Neural progenitor cell (in vitro differentiated cells): ENCODE results near the gene ZNF214. TPM values are rescaled to one million over a fixed set of nuclear protein-coding genes. Genes with fewer than 3 reads are reported as not detected.

Experiments used
- DNase-seq: peaks from one replicate; pipeline ENCODE4 v3.0.0-alpha.2; 2016; ENCODE audit warnings: low spot score
- H2AFZ ChIP-seq: fragments of 200-600 bp; sonication (generic); replicated peaks from 2 replicates; pipeline ENCODE4 v1.6.1; 2016; ENCODE audit warnings: antibody characterized with exemption
- H3F3A ChIP-seq: fragments of 200-600 bp; sonication (generic); 2 replicates; pipeline ENCODE4 v1.6.1; 2016; ENCODE audit warnings: antibody characterized with exemption, low read depth
- H3K27ac ChIP-seq: fragments of 200-600 bp; sonication (generic); 2 replicates; pipeline ENCODE4 v1.5.1; 2016; ENCODE audit warnings: mild to moderate bottlenecking
- H3K27me3 ChIP-seq: fragments of 200-600 bp; sonication (generic); 2 replicates; pipeline ENCODE4 v1.6.1; 2016; ENCODE audit warnings: mild to moderate bottlenecking, moderate library complexity
- H3K36me3 ChIP-seq: fragments of 200-600 bp; sonication (generic); 2 replicates; pipeline ENCODE4 v1.5.1; 2016
- H3K4me1 ChIP-seq: fragments of 200-600 bp; sonication (generic); 2 replicates; pipeline ENCODE4 v1.6.1; 2016; ENCODE audit warnings: mixed run types
- H3K4me2 ChIP-seq: fragments of 200-600 bp; sonication (generic); 2 replicates; pipeline ENCODE4 v1.6.1; 2016
- H3K4me3 ChIP-seq: fragments of 200-600 bp; sonication (generic); 2 replicates; pipeline ENCODE4 v1.5.1; 2016
- H3K79me2 ChIP-seq: fragments of 200-600 bp; sonication (generic); 2 replicates; pipeline ENCODE4 v1.6.1; 2016; ENCODE audit warnings: low read depth
- H3K9ac ChIP-seq: fragments of 200-600 bp; sonication (generic); 2 replicates; pipeline ENCODE4 v1.6.1; 2016
- H3K9me3 ChIP-seq: fragments of 200-600 bp; sonication (generic); 2 replicates; pipeline ENCODE4 v1.5.1; 2016; ENCODE audit warnings: low read depth
- H4K20me1 ChIP-seq: fragments of 200-600 bp; sonication (generic); 2 replicates; pipeline ENCODE4 v1.6.1; 2016; ENCODE audit warnings: low read depth
- H3K27ac Mint-ChIP-seq: 3 replicates; pipeline ENCODE4 v1.8.0; 2021; ENCODE audit warnings: mixed read lengths
- H3K27me3 Mint-ChIP-seq: 2 replicates; pipeline ENCODE4 v1.8.0; 2022; ENCODE audit warnings: low read depth, mild to moderate bottlenecking, inconsistent platforms, moderate library complexity, mixed read lengths; ENCODE audit not compliant: insufficient read depth
- H3K36me3 Mint-ChIP-seq: 3 replicates; pipeline ENCODE4 v1.8.0; 2021; ENCODE audit warnings: mixed read lengths
- H3K4me1 Mint-ChIP-seq: 3 replicates; pipeline ENCODE4 v1.8.0; 2021; ENCODE audit warnings: mixed read lengths
- H3K4me3 Mint-ChIP-seq: 3 replicates; pipeline ENCODE4 v1.8.0; 2021; ENCODE audit warnings: mild to moderate bottlenecking, moderate library complexity, mixed read lengths
- H3K9me3 Mint-ChIP-seq: 3 replicates; pipeline ENCODE4 v1.8.0; 2020; ENCODE audit warnings: mixed read lengths
- EZH2 ChIP-seq: fragments of 200-600 bp; sonication (generic); IDR thresholded peaks from 2 replicates; pipeline ENCODE4 v1.6.1; 2017; ENCODE audit warnings: antibody characterized with exemption, mild to moderate bottlenecking, moderate library complexity
- EZH2phosphoT487 ChIP-seq: fragments of 200-600 bp; sonication (generic); IDR thresholded peaks from 2 replicates; pipeline ENCODE4 v1.6.1; 2017; ENCODE audit warnings: antibody characterized with exemption
- total RNA-seq: library from RNA; depleted of rRNA; stranded (reverse); fragments of >200 nt; gene quantifications from 2 replicates; pipeline ENCODE4 v1.2.3, GENCODE V29; 2015; ENCODE audit warnings: low replicate concordance
- TF ChIP-seq, protein P1 (sequence below): fragments of 200-600 bp; sonication (generic); IDR thresholded peaks from 2 replicates; pipeline ENCODE4 v1.5.1; 2017; ENCODE audit warnings: antibody characterized with exemption, mild to moderate bottlenecking

ZNF214 gene
- total RNA-seq, 1 donor from 2014 or later: 19.6 TPM

DNA sequence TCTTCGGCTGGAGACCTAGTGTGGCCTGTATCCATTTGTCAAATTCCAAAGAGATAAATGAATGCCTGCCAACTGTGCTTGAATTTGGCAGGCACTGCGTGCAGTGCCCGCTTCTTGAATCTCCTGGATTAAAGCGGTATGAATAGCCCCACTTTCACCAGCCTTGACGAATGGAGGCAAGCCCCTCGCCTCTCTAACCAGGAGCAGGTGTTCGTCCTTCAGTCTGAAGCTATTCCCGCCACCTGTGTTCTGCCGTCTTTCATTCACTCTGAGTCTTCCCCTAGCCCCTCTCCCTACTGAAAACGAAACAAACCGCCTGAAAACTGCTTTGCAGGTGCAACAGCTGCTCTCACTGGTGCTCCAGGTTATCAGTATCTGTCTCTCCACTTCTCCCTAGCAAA lies 11.3 kb upstream of the ZNF214 start:
- no peaks in the 10 kb centered on the region for H3K79me2 ChIP-seq
- no peak for DNase-seq
- H3K4me3 ChIP-seq: no peak overlapping the region
- no peaks in the 10 kb centered on the region for H3K4me1 ChIP-seq
- Mint-ChIP-seq H3K27ac (no peak overlapping the region), H3K27me3 (peaks cover 3% of the 10 kb centered on the region), H3K4me3 (no peak overlapping the region), H3K9me3 (no peaks in the 10 kb centered on the region), H3K4me1 (no peaks in the 10 kb centered on the region), H3K36me3 (no peaks in the 10 kb centered on the region)
- no peaks in the 10 kb centered on the region for H3K36me3 ChIP-seq
- no peaks in the 10 kb centered on the region for H3K27me3 ChIP-seq
- H3K4me2 ChIP-seq: no peak overlapping the region
- no peaks in the 10 kb centered on the region for H4K20me1 ChIP-seq
- H3K9ac ChIP-seq: no peak overlapping the region
- no peaks in the 10 kb centered on the region for H3K9me3 ChIP-seq
- no peak for TF ChIP-seq EZH2phosphoT487
- TF ChIP-seq, protein P1, sequence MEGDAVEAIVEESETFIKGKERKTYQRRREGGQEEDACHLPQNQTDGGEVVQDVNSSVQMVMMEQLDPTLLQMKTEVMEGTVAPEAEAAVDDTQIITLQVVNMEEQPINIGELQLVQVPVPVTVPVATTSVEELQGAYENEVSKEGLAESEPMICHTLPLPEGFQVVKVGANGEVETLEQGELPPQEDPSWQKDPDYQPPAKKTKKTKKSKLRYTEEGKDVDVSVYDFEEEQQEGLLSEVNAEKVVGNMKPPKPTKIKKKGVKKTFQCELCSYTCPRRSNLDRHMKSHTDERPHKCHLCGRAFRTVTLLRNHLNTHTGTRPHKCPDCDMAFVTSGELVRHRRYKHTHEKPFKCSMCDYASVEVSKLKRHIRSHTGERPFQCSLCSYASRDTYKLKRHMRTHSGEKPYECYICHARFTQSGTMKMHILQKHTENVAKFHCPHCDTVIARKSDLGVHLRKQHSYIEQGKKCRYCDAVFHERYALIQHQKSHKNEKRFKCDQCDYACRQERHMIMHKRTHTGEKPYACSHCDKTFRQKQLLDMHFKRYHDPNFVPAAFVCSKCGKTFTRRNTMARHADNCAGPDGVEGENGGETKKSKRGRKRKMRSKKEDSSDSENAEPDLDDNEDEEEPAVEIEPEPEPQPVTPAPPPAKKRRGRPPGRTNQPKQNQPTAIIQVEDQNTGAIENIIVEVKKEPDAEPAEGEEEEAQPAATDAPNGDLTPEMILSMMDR: no peak
- no peak overlapping the region for H3K27ac ChIP-seq
- no peak overlapping the region for H2AFZ ChIP-seq
- no peaks in the 10 kb centered on the region for H3F3A ChIP-seq

GRCh38 chr11:7030836-7031235 lies 10.7 kb upstream of the ZNF214 start:
- Mint-ChIP-seq H3K27ac (no peak overlapping the region), H3K9me3 (no peaks in the 10 kb centered on the region), H3K27me3 (peaks cover 3% of the 10 kb centered on the region), H3K36me3 (no peaks in the 10 kb centered on the region), H3K4me1 (no peaks in the 10 kb centered on the region), H3K4me3 (no peak overlapping the region)
- no peaks in the 10 kb centered on the region for H3K4me1 ChIP-seq
- H3K9me3 ChIP-seq: no peaks in the 10 kb centered on the region
- H3K9ac ChIP-seq: no peak overlapping the region
- H2AFZ ChIP-seq: no peak overlapping the region
- no peak overlapping the region for H3K4me3 ChIP-seq
- H4K20me1 ChIP-seq: no peaks in the 10 kb centered on the region
- no peaks in the 10 kb centered on the region for H3K79me2 ChIP-seq
- no peaks in the 10 kb centered on the region for H3F3A ChIP-seq
- H3K36me3 ChIP-seq: no peaks in the 10 kb centered on the region
- no peak overlapping the region for H3K4me2 ChIP-seq
- TF ChIP-seq EZH2 (no peak), EZH2phosphoT487 (no peak)
- TF ChIP-seq, protein P1: no peak
- no peaks in the 10 kb centered on the region for H3K27me3 ChIP-seq
- no peak for DNase-seq
- H3K27ac ChIP-seq: no peak overlapping the region

DNA sequence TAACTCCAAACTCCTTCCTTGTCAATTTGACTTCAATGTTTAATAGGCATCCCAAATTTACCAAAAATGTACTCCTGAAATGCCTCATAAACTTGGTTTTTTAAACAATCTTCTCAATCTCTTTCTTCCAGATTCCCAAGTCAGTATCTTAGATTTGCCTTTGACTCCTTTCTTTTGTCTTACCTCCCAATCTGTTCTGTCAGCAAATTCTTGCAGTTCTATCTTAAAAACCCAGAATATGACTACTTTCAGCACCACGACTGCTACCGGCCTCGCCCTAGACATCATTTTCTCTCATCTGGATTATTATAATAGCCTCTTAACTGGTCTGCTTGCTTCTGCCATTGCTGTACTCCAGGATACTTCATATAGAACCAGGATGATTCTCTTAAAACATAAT lies 8.0 kb upstream of the ZNF214 start:
- H3K27me3 Mint-ChIP-seq: peaks cover 3% of the 10 kb centered on the region
- no peaks in the 10 kb centered on the region for H3K36me3 Mint-ChIP-seq
- TF ChIP-seq, protein P1: no peak
- TF ChIP-seq EZH2phosphoT487 (no peak), EZH2 (no peak)
- Histone ChIP-seq H3K4me1 (no peaks in the 10 kb centered on the region), H3F3A (no peaks in the 10 kb centered on the region), H3K4me3 (no peak overlapping the region), H3K9me3 (no peaks in the 10 kb centered on the region), H3K27ac (no peak overlapping the region), H3K79me2 (no peaks in the 10 kb centered on the region), H2AFZ (no peak overlapping the region), H3K27me3 (peaks cover 17% of the 10 kb centered on the region), H3K4me2 (no peak overlapping the region), H3K36me3 (no peaks in the 10 kb centered on the region), H4K20me1 (no peaks in the 10 kb centered on the region), H3K9ac (no peak overlapping the region)
- no peaks in the 10 kb centered on the region for H3K4me1 Mint-ChIP-seq
- H3K27ac Mint-ChIP-seq: no peak overlapping the region
- H3K4me3 Mint-ChIP-seq: no peak overlapping the region
- no peaks in the 10 kb centered on the region for H3K9me3 Mint-ChIP-seq
- no peak for DNase-seq

DNA sequence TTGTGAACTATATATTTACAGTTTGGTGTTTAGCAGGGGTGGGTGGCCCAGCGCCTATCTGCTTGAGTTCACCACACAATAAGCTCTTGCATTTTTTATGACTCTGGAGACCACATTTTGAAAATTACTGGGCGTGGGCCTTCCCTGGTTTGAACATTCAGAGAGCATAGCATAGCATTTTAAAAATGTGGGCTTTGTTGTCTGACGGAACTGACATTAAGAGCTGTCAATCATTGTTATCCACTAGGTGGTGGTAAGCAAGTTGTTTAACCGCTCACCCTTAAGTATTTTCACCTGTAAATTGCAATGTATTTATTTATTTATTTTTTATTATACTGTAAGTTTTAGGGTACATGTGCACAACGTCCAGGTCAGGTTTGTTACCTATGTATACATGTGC lies 1.2 kb upstream of the ZNF214 start:
- Mint-ChIP-seq H3K4me1 (peaks cover 20% of the 10 kb centered on the region), H3K27ac (no peak overlapping the region), H3K4me3 (no peak overlapping the region), H3K36me3 (peaks cover 10% of the 10 kb centered on the region), H3K9me3 (no peaks in the 10 kb centered on the region), H3K27me3 (no peaks in the 10 kb centered on the region)
- H3K27me3 ChIP-seq: peaks cover 17% of the 10 kb centered on the region
- H3K4me1 ChIP-seq: peaks cover 10% of the 10 kb centered on the region
- no peak overlapping the region for H3K27ac ChIP-seq
- H3K79me2 ChIP-seq: peaks cover 3% of the 10 kb centered on the region
- H3K9ac ChIP-seq: no peak overlapping the region
- H4K20me1 ChIP-seq: no peaks in the 10 kb centered on the region
- H2AFZ ChIP-seq: no peak overlapping the region
- TF ChIP-seq, protein P1: no peak
- TF ChIP-seq EZH2 (no peak), EZH2phosphoT487 (no peak)
- DNase-seq: no peak
- peak overlapping the region; percentile 73 for H3K4me3 ChIP-seq
- H3K9me3 ChIP-seq: no peaks in the 10 kb centered on the region
- peaks cover 8% of the 10 kb centered on the region for H3F3A ChIP-seq
- no peaks in the 10 kb centered on the region for H3K36me3 ChIP-seq
- peak overlapping the region; percentile 68 for H3K4me2 ChIP-seq
